HL-60/S4 treated with phorbol 12-myristate 13-acetate at 8.2 ng/mL for 4 days and 3 days (cell line): ENCODE measurements around the gene ARHGAP10.

Source experiments
- in situ Hi-C: fragments of 300-500 bp; cut with MboI; formaldehyde crosslinking; loops from 2 replicates; pipeline ENCODE4 v1.15.0; 2022; ENCODE audit warnings: low sequenced_read_pairs

Gene ARHGAP10

DNA sequence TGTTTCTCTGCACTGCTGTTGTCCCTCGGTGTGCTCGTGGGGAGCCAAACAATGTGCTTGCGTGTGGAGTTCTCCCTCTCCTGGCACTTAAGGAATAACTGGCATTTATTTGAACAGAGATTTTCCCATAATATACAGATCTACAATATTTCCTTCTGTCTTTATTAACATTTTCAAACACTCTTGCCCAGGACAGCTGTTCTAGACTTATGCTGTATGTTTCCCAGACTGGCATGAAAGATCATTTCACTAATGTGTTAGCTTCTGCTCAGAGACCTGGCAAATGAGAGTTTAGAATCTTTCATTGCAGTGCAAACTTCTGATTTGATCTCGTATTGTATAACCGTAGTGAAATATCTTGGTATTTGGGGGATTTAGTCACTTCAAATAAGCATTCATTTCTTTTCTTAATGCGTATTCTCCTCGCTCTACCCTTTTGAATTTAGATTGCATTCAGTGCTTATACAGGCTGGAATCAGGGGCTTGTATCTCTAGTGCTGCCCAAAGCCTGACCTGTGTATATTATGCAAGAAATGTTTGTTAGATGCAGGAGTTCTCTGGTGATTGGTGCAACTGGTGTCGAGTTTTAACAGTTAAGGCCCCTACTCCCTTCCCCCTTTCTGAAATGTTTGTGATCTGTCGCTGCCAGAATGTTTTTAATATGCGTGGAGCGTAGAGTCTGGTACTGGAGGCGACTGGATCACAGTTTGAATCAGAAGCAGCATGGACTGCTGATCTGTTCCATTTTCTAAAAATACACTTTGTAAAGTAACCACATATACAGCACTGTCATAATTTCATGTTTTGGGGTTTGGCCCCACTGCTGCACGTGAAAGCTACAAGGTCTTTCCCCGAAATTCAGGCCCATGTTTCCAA is 326.3 kb downstream of the ARHGAP10 start:
- in situ Hi-C loops = no loop called here

DNA sequence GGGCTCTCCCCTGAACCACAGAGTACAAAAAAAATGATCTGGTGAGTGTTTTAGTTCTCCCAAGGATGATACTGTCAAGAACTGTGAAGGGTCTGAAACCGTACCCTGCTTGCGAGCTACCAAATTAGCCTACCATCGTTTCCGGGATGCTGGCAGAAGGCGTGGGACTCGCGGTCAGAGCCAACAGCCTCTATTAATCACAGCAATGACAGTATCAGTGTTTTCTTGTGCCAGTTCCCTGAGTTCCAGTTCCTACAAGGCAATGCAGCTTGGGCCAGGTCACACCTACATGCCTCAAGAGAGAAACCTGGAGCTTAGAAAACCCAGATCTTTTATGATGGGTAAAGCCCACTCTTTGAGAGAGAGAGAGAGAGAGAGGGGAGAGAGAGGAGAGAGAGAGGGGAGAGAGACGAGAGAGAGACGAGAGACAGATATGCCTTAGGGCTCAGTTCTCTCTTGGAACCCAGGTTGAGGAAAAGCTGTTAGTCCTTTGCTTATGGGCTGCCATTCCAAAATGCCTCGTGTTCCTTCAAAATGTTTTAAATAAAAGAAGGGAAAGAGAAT is 327.8 kb downstream of the ARHGAP10 start:
- in situ Hi-C loops = no loop called here

DNA sequence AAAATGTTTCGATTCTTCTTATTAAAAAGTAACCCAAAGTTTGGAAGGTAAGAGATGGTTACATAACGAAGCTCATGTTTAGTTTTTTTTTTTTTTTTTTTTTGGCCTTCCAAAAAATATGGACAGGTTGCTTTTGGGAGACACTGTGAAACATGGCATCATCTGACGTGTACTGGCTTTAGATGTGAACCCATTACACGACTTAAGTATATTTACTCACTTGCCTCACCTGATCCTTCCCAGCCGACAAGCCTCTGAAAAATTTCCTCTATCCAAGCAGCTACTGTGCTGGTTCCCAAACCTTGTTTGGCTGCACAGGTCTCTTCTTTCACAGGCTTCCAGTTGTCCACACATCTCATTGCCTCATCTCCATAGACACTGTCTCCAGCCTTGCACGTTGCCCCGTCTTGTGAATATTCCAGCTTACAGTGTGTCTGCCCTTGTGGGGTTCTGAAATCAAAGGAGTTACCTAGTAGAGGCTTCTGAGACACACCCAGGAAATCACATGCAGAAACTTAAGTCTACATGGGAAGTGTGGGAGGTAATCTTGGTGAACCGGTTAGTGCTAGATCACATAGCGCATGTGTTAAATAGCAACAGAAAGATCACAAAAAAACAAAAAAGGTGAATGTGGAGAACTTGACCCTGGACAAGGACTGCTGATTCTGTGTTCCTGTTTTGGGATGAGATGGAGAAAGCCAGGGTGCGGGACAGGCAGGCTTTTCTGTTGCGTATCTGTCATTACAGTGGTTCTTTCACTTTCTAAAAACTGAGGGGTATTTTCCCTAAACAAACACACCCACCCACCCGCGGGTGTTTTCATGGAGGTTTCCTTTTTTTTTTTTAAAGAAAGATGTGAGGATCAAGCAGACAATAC is 328.6 kb downstream of the ARHGAP10 start:
- in situ Hi-C loops = no loop called here

- in situ Hi-C loops = no loop called here
Observed at GRCh38 chr4:148061141-148061481, 329.2 kb downstream of the ARHGAP10 start.

DNA sequence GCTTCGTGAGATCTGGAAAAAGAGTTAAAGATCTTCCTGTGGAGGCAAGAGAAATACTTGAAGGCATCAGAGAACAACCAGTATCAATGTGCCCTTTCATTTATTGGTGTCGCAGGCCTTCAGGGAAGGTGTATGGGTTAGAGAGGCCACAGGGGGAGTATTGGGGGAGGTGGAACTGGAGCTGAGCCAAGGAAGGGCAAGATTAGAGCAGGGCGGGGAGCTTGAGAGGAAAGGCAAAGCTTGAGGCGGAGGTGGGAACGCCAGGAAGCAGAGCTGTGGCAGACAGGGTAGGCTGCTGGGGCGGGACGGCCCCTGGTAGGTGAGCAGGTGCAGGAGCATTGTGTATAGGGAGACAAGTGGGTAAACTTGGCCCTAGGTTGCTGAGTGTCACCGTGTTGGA is 329.9 kb downstream of the ARHGAP10 start:
- in situ Hi-C loops = no loop called here

DNA sequence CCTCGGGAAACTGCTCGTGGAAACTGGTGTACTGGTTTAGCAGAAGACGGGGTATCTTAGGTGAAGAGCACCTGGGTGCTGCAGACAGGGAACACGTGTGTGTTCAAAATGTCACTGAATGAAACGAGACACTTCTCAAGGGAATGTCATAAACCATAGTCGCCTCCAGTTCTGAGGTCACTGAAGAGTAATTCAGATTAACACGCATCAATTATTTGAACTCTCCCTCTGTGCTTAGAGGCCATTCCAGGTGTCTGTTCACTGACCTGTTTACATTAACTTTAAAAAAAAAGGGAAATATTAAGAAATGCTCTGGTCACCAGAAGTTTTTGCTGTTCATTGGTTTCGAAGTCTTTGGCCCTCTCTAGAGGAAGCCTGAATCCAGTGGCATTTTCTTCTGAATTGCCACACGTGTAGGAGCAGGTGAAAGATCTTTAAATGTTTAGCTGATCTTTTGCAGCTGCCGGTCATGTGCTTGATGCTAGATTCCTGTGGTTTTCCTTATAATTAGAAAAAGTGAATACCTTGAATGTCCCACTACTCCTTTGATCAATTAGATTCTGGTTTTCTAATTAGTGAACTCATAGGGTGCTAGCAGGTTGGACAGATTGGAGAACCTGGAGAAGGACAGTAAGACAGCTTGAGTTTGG is 330.5 kb downstream of the ARHGAP10 start:
- in situ Hi-C loops = no loop called here

DNA sequence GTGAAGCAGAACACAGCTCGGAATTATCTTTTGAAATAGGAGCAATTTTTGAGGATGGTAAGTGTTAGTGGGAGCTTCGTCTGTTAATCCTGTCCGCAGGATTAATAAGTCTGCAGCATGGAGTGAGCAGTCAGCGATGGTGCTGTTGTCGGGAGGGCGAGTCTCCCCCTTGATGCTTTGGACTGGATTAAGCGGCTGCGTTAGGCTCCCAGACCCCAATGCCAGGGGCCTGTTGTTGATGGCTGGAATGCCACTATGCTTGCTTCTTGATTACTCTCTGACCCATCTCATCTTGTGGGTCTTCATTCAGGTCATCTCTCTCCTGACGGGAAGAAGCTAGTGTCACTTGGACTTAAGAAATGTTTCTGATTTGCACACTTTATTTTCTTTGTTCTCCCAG is 332.6 kb downstream of the ARHGAP10 start:
- in situ Hi-C loops = no loop called here

GRCh38 chr4:148065075-148065474 is 333.2 kb downstream of the ARHGAP10 start:
- in situ Hi-C loops = no loop called here

GRCh38 chr4:148067301-148067916 is 335.5 kb downstream of the ARHGAP10 start:
- in situ Hi-C loops = no loop called here

- in situ Hi-C loops = no loop called here
Observed at GRCh38 chr4:148068065-148068911, 336.4 kb downstream of the ARHGAP10 start.

GRCh38 chr4:148069086-148069894 is 337.4 kb downstream of the ARHGAP10 start:
- in situ Hi-C loops = no loop called here

- in situ Hi-C loops = no loop called here
Observed at GRCh38 chr4:148069895-148070178, 337.9 kb downstream of the ARHGAP10 start.

DNA sequence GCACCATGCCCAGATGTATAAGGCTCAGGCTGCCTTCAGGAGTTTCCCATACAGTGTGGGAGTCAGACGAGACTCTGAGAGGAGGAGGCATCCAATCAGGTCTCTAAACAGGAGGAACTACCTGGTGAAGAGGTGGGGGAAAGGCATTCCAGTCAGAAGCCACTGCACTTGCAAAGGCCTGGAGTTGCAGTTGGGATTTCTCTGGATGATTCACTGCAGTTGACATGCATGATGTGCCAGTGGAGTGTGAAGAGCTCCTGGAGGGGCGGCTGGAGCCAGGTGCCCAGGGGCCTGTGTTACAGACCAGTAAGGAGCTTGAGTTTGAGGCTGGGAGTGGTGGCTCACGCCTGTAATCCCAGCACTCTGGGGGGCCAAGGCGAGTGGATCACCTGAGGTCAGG is 339.1 kb downstream of the ARHGAP10 start:
- in situ Hi-C loops = no loop called here

DNA sequence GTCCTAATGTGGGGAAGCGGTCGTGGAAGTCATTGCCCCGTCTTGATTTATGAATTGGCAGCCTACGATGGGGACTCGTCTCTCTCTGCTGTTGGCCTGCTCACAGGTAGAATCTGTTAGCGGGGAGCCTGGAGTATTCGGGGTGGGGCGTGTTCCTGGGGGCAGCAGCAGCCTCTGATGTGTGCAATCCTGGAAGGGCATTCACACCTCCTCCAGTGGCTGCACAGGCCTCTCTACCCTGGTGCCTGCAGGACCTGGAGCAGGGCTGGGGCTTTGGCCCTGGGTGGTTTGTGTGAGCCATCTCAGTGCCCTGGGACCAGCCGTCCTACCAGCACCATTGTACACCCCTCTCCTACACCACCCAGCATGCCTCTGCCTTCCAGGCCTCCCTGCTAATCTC is 340.9 kb downstream of the ARHGAP10 start:
- in situ Hi-C loops = no loop called here

- in situ Hi-C loops = no loop called here
Observed at GRCh38 chr4:148073349-148073748, 341.5 kb downstream of the ARHGAP10 start.

DNA sequence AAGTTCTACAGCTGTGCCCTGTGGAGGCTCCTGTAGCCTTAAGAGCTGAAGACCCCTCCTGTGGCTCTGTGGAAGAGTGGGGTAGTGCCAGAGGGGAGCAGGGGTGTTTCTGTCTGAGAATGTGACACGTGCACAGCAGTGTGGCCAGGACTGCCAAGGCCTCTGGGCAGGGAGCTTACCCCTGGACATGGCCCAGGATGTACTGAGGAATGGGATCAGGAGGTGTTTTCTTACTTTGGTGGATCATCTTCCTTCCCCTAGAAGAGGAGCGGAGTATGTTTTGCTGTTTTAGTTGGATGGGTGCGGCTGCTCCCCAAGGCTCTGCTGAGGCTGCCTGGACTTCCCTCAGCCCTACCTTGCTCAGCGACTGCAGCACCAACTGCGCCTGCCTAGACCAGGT is 342.6 kb downstream of the ARHGAP10 start:
- in situ Hi-C loops = no loop called here

DNA sequence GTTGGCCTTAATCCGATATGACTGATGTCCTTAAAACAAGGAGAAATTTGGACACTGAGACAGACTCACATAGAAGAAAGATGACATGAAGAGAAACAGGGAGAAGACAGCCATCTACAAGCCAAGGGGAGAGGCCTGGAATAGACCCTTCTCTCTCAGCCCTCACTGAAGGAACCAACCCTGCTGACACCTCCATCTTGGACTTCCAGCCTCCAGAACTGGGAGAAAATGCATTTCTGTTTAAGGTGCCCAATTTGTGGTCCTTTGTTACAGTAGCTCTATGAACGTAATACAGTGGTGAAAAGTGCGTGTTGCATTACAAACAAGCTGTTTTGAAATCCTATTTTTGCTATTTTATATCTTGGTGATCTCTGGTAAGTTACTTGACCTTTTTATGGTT is 343.6 kb downstream of the ARHGAP10 start:
- in situ Hi-C loops = no loop called here

GRCh38 chr4:148076964-148077363 is 345.1 kb downstream of the ARHGAP10 start:
- in situ Hi-C loops = no loop called here

DNA sequence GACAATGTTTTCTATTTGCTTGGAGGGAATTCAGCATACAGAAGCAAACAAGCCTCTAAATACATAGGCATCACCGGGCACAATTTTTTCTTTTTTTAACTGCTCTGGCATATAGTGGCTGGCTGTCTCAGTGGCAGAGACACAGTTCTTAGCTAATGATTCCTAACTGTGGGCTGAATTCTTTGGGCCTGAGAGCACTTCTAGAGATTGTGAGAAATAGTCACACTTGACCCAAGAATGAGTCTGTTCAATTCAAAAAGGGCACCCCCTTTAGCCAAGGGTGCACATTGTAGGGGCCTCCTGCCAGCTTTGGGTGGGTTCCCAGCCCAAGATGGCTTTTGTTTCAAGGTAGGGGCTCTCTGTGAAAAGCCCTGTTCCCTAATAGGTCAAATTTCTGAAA is 345.7 kb downstream of the ARHGAP10 start:
- in situ Hi-C loops = no loop called here
